Neuronal stem cell (in vitro differentiated cells): ENCODE data around the gene ZAP70.

Source experiments
- DNase-seq: peaks from one replicate; pipeline ENCODE4 v3.0.0-alpha.2; 2013; ENCODE audit warnings: low spot score
- H2AFZ ChIP-seq: one replicate; pipeline ENCODE4 v1.6.1; 2013; ENCODE audit warnings: mild to moderate bottlenecking, low read length, inconsistent platforms
- H2AK5ac ChIP-seq: 2 replicates; pipeline ENCODE4 v1.6.1; 2013; ENCODE audit warnings: low read depth, mild to moderate bottlenecking, inconsistent platforms, low read length, moderate library complexity, mixed read lengths
- H2BK120ac ChIP-seq: 2 replicates; pipeline ENCODE4 v1.6.1; 2013; ENCODE audit warnings: low read depth, mild to moderate bottlenecking, inconsistent platforms, low read length, moderate library complexity, mixed read lengths
- H2BK12ac ChIP-seq: one replicate; pipeline ENCODE4 v1.6.1; 2013; ENCODE audit warnings: low read length, inconsistent platforms
- H2BK15ac ChIP-seq: 2 replicates; pipeline ENCODE4 v1.6.1; 2013; ENCODE audit warnings: mild to moderate bottlenecking, low read length, inconsistent platforms, mixed read lengths
- H2BK5ac ChIP-seq: one replicate; pipeline ENCODE4 v1.6.1; 2013; ENCODE audit warnings: inconsistent platforms, mild to moderate bottlenecking, low read length, moderate library complexity
- H3K14ac ChIP-seq: one replicate; pipeline ENCODE4 v1.6.1; 2013; ENCODE audit warnings: low read length, inconsistent platforms
- H3K18ac ChIP-seq: 2 replicates; pipeline ENCODE4 v1.6.1; 2013; ENCODE audit warnings: low read length, inconsistent platforms
- H3K23ac ChIP-seq: 2 replicates; pipeline ENCODE4 v1.6.1; 2013; ENCODE audit warnings: low read depth, mild to moderate bottlenecking, mixed read lengths, low read length, inconsistent platforms; ENCODE audit not compliant: poor library complexity
- H3K27ac ChIP-seq: replicated peaks from 3 replicates; pipeline ENCODE4 v1.5.1; 2013; ENCODE audit warnings: low read length, inconsistent platforms
- H3K27me3 ChIP-seq, 3 experiments: 2 replicates each; pipeline ENCODE4 v1.6.1; 2013; ENCODE audit warnings: low read length in 3 of 3, mild to moderate bottlenecking in 2 of 3, inconsistent platforms in 1 of 3, low read depth in 1 of 3, mixed read lengths in 1 of 3, moderate library complexity in 1 of 3; ENCODE audit not compliant: control insufficient read depth in 3 of 3, insufficient read depth in 3 of 3
- H3K36me3 ChIP-seq, 2 donors: replicated peaks in 1 of 2; 2 replicates each; pipeline ENCODE4 v1.6.1; 2013; ENCODE audit warnings: low read length in 2 of 2; ENCODE audit not compliant: control insufficient read depth in 2 of 2, insufficient read depth in 2 of 2
- H3K4ac ChIP-seq: 2 replicates; pipeline ENCODE4 v1.6.1; 2013; ENCODE audit warnings: inconsistent platforms, mild to moderate bottlenecking, low read length, moderate library complexity
- H3K4me1 ChIP-seq, 2 donors: 1 replicate in 1 of 2; 2 replicates in 1 of 2; pipeline ENCODE4 v1.6.1; 2013; ENCODE audit warnings: low read length in 2 of 2, low read depth in 1 of 2; ENCODE audit not compliant: control insufficient read depth in 2 of 2, insufficient read depth in 1 of 2
- H3K4me2 ChIP-seq: one replicate; pipeline ENCODE4 v1.6.1; 2013; ENCODE audit warnings: mild to moderate bottlenecking, low read length, inconsistent platforms; ENCODE audit not compliant: insufficient read depth, poor library complexity, severe bottlenecking
- H3K4me3 ChIP-seq, 2 donors: 2 replicates each; pipeline ENCODE4 v1.5.1; 2013; ENCODE audit warnings: low read length in 2 of 2, mild to moderate bottlenecking in 2 of 2, inconsistent platforms in 1 of 2, moderate library complexity in 1 of 2
- H3K79me1 ChIP-seq: one replicate; pipeline ENCODE4 v1.6.1; 2013; ENCODE audit warnings: low read depth, mild to moderate bottlenecking, inconsistent platforms, low read length, moderate library complexity
- H3K9ac ChIP-seq: one replicate; pipeline ENCODE4 v1.6.1; 2013; ENCODE audit warnings: mild to moderate bottlenecking, low read depth, low read length, inconsistent platforms; ENCODE audit not compliant: poor library complexity
- H3K9me3 ChIP-seq, 2 donors: replicated peaks in 1 of 2; 2 replicates each; pipeline versions ENCODE3 to v1.6.1; 2013; ENCODE audit warnings: low read length in 2 of 2, mild to moderate bottlenecking in 2 of 2, inconsistent platforms in 1 of 2, low read depth in 1 of 2, mixed read lengths in 1 of 2, moderate library complexity in 1 of 2; ENCODE audit not compliant: control insufficient read depth in 2 of 2, insufficient read depth in 1 of 2
- H4K8ac ChIP-seq: one replicate; pipeline ENCODE4 v1.6.1; 2013; ENCODE audit warnings: low read depth, mild to moderate bottlenecking, inconsistent platforms, low read length, moderate library complexity
- H4K91ac ChIP-seq: one replicate; pipeline ENCODE4 v1.6.1; 2013; ENCODE audit warnings: low read length, low read depth, mild to moderate bottlenecking, inconsistent platforms; ENCODE audit not compliant: poor library complexity
- WGBS, 2 donors: extraction: QIAGEN DNeasy Blood & Tissue Kit; methylation state at CpG; one replicate each; pipeline ENCODE4 v1.1.7; 2013; ENCODE audit warnings: missing lambda C conversion rate in 2 of 2, mixed read lengths in 1 of 2; ENCODE audit not compliant: insufficient read length in 2 of 2, insufficient replicate concordance in 1 of 2; ENCODE audit errors: extremely low coverage in 2 of 2; 5-methylcytosine and 5-hydroxymethylcytosine counted together

The ZAP70 gene

DNA sequence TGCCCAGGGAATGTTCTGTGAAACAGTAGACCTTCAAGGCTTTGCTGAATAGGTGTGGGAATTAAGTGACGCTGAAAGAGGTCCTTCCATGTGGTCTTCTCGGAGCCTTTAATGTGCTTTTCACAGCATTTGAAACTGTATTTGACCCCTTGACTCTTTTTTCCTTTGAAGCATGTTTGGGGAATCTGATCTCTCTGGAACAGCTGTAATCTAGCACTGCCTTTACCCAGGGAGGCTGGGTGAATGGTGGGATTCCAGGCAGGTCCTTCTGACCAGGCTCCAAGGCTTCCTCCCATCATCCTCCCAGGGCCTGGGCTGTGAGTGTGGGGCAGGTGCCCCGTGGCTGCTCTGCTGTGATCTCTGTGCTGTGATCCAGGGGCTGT lies 4.2 kb downstream of the ZAP70 start:
- Histone ChIP-seq H3K4ac (no peak overlapping the region), H2AFZ (peak overlapping the region; percentile 61), H2AK5ac (no peak overlapping the region), H2BK120ac (no peak overlapping the region), H3K27ac (no peak overlapping the region), H4K91ac (no peak overlapping the region), H3K23ac (no peak overlapping the region), H3K4me2 (no peak overlapping the region), H3K9ac (no peak overlapping the region), H3K9me3 (no peaks in the 10 kb centered on the region), H2BK5ac (no peak overlapping the region), H3K79me1 (no peaks in the 10 kb centered on the region), H3K18ac (no peak overlapping the region), H3K4me3 (no peak overlapping the region), H3K14ac (no peak overlapping the region), H3K27me3 (no peaks in the 10 kb centered on the region), H3K36me3 (no peaks in the 10 kb centered on the region), H2BK12ac (no peak overlapping the region), H2BK15ac (no peak overlapping the region), H3K4me1 (peaks cover 2 to 4% of the 10 kb centered on the region in 2 donors), H4K8ac (no peak overlapping the region)
- no peak for DNase-seq
- WGBS, 2 donors: no CpG with 5 or more reads among the region's 3 CpGs

DNA sequence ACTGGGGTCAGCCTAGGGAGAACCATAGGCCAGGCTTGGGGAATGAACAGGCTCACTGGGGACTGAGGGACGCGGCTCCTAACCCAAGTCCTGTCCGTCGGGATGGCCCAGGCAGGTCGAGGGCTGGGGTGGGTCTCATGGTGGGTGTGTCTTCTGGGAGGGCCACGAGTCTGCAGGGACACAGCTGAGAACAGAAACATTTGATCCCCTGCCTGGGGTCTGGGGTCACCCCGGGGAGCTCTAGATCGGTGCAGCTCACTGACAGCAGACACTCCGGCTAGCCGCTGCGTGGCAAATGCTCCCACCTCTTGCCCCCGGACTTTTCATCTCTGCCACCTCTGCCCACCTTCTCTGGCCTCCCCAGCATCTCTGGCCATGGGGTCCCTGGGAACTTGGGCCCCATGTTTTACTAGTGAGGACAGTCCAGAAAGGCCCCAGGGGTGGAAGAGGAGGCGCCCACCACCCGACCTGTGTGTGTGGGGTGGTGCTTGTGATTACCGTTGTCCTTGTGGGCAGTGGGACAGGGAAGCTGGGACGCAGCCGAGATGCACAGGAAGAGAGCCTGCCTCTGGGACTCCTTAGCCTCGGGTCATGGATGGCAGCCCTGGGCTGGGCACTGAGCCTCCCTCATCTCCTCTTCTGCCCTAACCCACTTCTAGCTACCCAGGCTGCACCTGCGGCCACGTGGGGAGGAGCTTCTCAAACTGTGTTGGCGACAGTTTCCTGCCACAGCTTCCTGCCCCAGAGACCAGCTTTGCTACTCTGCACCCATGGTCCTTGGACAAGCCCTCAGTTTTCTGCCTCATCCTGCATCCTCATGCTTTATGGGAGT lies 4.9 kb downstream of the ZAP70 start:
- no CpG with 5 or more reads among the region's 21 CpGs for WGBS, 2 donors
- Histone ChIP-seq H3K14ac (no peak overlapping the region), H3K4me3 (peak overlapping the region in 1 of 2 donors; percentile 6), H3K27me3 (no peaks in the 10 kb centered on the region), H3K18ac (peak overlapping the region; percentile 33), H2BK15ac (no peak overlapping the region), H3K4me2 (no peak overlapping the region), H3K36me3 (no peaks in the 10 kb centered on the region), H2BK12ac (no peak overlapping the region), H2BK5ac (no peak overlapping the region), H3K4me1 (peaks cover 2 to 4% of the 10 kb centered on the region in 2 donors), H2BK120ac (no peak overlapping the region), H3K9me3 (no peaks in the 10 kb centered on the region), H3K23ac (no peak overlapping the region), H4K8ac (no peak overlapping the region), H2AK5ac (peak overlapping the region; percentile 24), H3K9ac (no peak overlapping the region), H3K4ac (no peak overlapping the region), H3K79me1 (no peaks in the 10 kb centered on the region), H2AFZ (peak overlapping the region; percentile 61), H3K27ac (no peak overlapping the region), H4K91ac (no peak overlapping the region)
- DNase-seq: no peak

- Histone ChIP-seq H3K9ac (no peak overlapping the region), H3K4me2 (no peak overlapping the region), H3K4me1 (peaks cover 2 to 4% of the 10 kb centered on the region in 2 donors), H3K23ac (no peak overlapping the region), H3K9me3 (no peaks in the 10 kb centered on the region), H3K4me3 (no peak overlapping the region), H4K8ac (no peak overlapping the region), H4K91ac (no peak overlapping the region), H3K14ac (no peak overlapping the region), H2BK15ac (no peak overlapping the region), H2BK120ac (no peak overlapping the region), H3K36me3 (no peaks in the 10 kb centered on the region), H3K4ac (no peak overlapping the region), H2AK5ac (peak overlapping the region; percentile 34), H2AFZ (no peak overlapping the region), H3K18ac (no peak overlapping the region), H3K27ac (no peak overlapping the region), H3K27me3 (no peaks in the 10 kb centered on the region), H2BK12ac (no peak overlapping the region), H2BK5ac (no peak overlapping the region), H3K79me1 (no peaks in the 10 kb centered on the region)
- DNase-seq: no peak
- WGBS, 2 donors: no CpG with 5 or more reads among the region's 3 CpGs
Observed at GRCh38 chr2:97718942-97719341, 5.6 kb downstream of the ZAP70 start.

GRCh38 chr2:97719362-97720155 lies 6.2 kb downstream of the ZAP70 start:
- Histone ChIP-seq H3K27ac (no peak overlapping the region), H3K14ac (no peak overlapping the region), H3K36me3 (no peaks in the 10 kb centered on the region), H3K79me1 (no peaks in the 10 kb centered on the region), H3K4ac (no peak overlapping the region), H3K4me1 (peaks cover 2 to 4% of the 10 kb centered on the region in 2 donors), H3K27me3 (no peaks in the 10 kb centered on the region), H4K91ac (no peak overlapping the region), H4K8ac (no peak overlapping the region), H2AFZ (no peak overlapping the region), H2BK12ac (no peak overlapping the region), H2AK5ac (peak overlapping the region; percentile 34), H3K4me3 (no peak overlapping the region), H2BK120ac (no peak overlapping the region), H3K9ac (no peak overlapping the region), H2BK5ac (no peak overlapping the region), H2BK15ac (no peak overlapping the region), H3K18ac (peak overlapping the region; percentile 25), H3K23ac (no peak overlapping the region), H3K4me2 (no peak overlapping the region), H3K9me3 (no peaks in the 10 kb centered on the region)
- DNase-seq: no peak
- no CpG with 5 or more reads among the region's 16 CpGs for WGBS, 2 donors
